NCI-H345 (cell line): ENCODE measurements around the gene PCYT1A.
"Not testable (repeated sequence)": the region's sequence is repeated elsewhere in the genome, so short reads cannot be mapped to it uniquely, and the experiment has no call there.

Experiments used
- DNase-seq: peaks from one replicate; lab custom pipeline; 2025; lab: John Stamatoyannopoulos, UW

The PCYT1A gene

DNA sequence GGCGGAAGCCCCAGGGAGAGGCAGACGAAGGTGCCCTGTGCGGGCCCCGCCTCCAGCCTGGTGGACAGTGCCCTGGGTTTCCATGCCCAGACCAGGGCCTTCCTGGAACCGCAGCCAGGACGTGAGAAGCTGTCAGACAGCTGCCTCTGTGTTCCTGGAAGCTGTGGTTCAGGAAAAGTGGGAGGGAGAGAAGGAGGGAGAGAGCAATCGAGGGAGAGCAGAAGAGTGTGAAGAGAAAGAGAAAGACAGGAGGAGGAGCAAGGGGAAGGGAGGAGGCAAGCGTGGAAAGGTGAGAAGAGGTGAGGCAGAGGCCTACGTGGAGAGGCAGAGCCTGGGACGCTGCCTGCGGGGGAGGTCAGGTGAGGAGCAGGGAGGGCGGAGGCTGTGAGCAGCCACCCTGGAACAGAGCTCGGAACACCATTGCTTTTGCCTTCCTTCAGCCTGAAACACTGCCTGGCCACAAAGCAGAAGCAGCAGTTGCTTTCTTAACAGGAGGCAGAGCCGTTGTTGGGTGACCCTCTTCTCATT is 94.9 kb downstream of the PCYT1A start:
- no peak for DNase-seq

- DNase-seq, result no peak
Observed at GRCh38 chr3:196192036-196192523, 95.4 kb downstream of the PCYT1A start.

- DNase-seq, result no peak
Observed at GRCh38 chr3:196189566-196190347, 97.8 kb downstream of the PCYT1A start.

DNA sequence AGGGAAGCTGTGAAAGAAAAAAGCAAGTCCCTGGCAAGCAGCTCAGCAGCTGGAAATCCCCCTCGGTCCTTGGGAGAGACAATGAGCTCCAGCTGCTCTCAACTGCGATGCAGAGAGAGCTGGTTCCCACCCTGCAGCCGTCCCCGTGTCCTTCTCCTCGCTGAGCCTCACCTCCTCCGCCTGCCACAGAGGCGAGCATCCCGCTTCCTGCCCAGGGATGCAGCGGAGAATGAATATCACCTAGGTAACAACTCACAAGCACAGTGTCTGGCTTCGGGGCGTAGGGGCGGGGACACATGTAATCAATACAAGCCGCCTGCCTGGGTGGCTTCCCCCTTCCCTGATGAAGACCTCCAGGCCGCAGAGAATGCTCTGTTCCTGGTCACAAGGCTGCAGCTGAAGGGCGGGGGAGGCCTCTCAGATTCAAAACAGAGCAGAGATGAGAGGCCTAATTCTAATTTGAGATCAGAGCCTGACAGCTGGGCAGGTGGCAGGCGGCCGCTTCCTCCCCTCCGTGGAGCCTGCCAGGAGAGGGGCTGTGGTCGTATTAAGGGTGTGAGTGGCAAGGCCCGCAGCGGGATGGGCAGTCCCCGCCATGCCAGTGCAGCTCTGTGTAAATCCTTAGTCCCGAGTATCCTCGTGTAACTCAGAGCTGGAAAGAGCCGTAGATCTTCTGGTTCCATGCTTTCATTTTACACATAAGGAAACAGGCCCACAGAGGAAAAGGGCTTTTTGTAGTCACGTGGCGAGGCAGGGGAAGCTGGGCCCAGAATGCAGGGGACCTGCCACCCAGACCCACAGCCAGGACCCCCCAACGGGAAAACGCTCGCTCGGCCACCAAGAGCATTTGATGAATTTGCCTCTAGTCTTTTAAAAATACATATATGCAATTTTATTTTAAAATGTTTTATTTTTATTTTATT is 100.6 kb downstream of the PCYT1A start:
- peak; percentile 81 for DNase-seq

DNA sequence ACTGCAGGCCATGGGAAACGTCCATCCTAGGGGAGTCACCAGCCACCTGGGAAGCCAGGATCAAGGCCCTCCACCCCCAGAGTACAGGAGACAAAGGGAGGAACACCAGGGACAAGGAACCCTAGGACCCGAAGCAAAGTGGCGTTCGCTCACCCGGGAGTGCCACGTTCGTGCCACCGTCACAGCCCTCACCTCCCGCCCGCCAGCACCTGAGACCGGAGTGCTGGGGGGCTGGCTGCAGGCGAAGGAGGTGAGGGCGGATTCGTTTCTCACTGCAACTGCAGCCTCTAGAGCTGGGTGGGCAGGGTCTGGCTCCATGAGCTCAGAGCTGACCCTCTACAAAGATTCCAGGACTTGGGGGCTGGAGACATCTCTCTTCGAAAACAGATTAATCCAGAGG is 102.6 kb downstream of the PCYT1A start:
- DNase-seq, result no peak

- DNase-seq, result not testable (repeated sequence)
Observed at GRCh38 chr3:196184169-196184432, 103.4 kb downstream of the PCYT1A start.

DNA sequence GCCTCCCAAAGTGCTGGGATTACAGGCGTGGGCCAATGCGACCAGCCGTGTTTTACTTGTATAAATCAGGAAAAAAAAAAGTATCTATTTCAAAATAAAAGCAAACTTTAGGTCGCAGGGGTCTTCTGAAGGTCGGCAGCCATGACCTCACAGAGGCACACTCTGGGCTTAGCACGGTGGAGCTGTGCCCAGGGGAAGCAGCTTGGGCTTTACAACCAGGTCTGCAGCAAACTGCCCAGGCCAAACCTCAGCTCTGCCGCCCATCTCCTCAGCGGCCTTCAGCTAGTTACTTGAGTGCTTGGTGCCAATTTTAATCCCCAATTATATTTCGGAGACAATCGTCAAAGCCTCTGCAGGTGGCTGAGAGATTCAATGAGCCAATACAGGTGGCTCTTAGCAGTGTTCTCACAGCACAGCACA is 106.4 kb downstream of the PCYT1A start:
- peak; percentile 48 for DNase-seq

- no peak for DNase-seq
Observed at GRCh38 chr3:196180346-196180745, 107.2 kb downstream of the PCYT1A start.
